ENCODE data around the gene ROR2.

GRCh38 chr9:91623004-91623403 lies 327.0 kb downstream of the ROR2 start:
- TF ChIP-seq POLR2A (IDR thresholded peaks at IDR 0.05) (no peak), CTCF (IDR thresholded peaks at IDR 0.05 in 8 of 11, conservative IDR thresholded peaks at IDR 0.05 in 3 of 11) (no peak)
